WTC11 (cell line): ENCODE measurements around the gene GALT.

Source experiments
- CTCF ChIP-seq: fragments of 200-600 bp; IDR thresholded peaks from 2 replicates; pipeline ENCODE4 v1.8.0; 2022; ENCODE audit warnings: antibody characterized with exemption
- GABPB1 ChIP-seq: sonication (generic); formaldehyde crosslinking; IDR thresholded peaks from 2 replicates; pipeline ENCODE4 v1.8.1; 2023; ENCODE audit warnings: mild to moderate bottlenecking, missing genetic modification reagents
- SP1 ChIP-seq: sonication (generic); formaldehyde crosslinking; conservative IDR thresholded peaks from 2 replicates; pipeline ENCODE4 v1.8.1; 2022; ENCODE audit warnings: missing genetic modification reagents

- TF ChIP-seq GABPB1 (CRISPR knock-in tag), result no peak
- peak; percentile 68 for TF ChIP-seq CTCF
- TF ChIP-seq SP1, result peak; percentile 34; the same call in 1 of the 2 replicates
Observed at GRCh38 chr9:34633851-34634550, 12.5 kb upstream of the GALT start.
